Mucosa of gallbladder (tissue), 1 donor: Measurements from ENCODE around the gene S100A8. TPM values are rescaled to one million over a fixed set of nuclear protein-coding genes. Genes with fewer than 3 reads are reported as not detected.
A peak's percentile ranks its signal among the peaks of the same experiment; 100 is the strongest.
"Not testable (repeated sequence)": the region's sequence is repeated elsewhere in the genome, so short reads cannot be mapped to it uniquely, and the experiment has no call there.

Source experiments
- DNase-seq: peaks from one replicate; pipeline ENCODE4 v3.0.0-alpha.2; 2020; ENCODE audit warnings: low spot score
- total RNA-seq: library from RNA; stranded (reverse); gene quantifications from one replicate; pipeline ENCODE4 v1.2.1, GENCODE V29; 2021
- donor health status: DM: no; HTN: no; CAD: no.

S100A8 gene
- total RNA-seq, 1 donor from 2014 or later, result 7.0 TPM

DNA sequence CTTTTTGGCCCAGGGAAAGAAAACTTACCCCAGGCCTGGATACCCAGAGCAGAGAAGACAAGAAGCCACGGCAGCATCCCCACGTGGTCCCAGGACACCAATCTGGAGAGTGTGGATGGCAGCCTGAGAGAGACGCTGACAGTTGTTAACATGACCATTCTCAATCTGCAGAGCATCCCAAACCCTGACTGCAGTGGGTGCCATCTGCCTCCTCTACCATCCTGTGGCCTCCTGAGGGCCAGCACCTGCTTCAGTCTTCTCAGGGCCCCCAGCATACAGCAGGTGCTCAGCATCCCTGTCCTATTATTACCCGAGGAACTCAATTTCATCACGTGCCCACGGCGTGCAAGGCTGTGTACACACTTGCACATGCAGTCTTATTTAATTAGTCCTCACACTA lies 43.0 kb downstream of the S100A8 start:
- DNase-seq, result peak; percentile 7

DNA sequence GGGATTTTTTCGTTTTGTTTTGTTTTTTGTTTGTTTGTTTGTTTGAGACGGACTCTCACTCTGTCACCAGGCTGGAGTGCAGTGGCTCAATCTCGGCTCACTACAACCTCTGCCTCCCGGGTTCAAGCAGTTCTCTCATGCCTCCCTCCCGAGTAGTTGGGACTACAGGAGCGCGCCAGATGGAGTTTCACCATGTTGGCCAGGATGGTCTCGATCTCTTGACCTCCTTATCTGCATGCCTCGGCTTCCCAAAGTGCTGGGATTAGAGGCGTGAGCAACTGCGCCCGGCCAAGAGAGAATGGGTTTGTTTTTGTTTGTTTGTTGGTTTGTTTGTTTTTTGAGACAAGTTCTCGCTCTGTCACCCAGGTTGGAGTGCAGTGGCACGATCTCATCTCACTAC lies 43.8 kb downstream of the S100A8 start:
- DNase-seq, result not testable (repeated sequence)

DNA sequence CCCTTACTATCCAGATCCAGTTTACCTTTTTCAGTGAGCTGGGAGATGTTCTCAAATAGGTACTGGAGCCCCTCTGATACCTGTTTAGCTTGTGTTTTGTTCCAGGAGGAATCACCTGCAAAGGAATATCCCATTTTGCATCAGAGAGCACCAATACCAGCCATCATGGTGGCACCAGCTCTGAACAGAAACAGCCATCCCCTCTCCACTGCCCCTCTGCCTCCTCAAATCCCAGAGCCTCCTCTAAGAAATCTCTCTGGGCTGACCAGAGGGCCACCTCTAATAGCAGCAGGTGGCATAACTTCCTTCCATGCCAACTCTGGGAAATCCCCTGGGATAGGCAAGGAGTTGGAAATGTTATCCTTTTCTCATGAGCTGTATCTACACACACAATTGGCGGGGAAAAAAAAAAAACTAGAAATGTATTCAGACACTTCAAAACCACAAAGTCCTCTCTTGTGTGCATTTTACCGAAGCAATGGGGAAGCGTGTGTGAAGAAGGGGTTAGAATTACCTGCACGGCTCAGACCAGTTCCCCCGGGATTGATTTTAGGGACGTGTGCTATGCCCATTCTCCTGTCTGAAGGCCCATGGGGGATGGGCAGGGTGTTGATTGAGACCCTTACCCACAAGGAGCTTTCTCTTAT lies 44.7 kb downstream of the S100A8 start:
- DNase-seq, result no peak

DNA sequence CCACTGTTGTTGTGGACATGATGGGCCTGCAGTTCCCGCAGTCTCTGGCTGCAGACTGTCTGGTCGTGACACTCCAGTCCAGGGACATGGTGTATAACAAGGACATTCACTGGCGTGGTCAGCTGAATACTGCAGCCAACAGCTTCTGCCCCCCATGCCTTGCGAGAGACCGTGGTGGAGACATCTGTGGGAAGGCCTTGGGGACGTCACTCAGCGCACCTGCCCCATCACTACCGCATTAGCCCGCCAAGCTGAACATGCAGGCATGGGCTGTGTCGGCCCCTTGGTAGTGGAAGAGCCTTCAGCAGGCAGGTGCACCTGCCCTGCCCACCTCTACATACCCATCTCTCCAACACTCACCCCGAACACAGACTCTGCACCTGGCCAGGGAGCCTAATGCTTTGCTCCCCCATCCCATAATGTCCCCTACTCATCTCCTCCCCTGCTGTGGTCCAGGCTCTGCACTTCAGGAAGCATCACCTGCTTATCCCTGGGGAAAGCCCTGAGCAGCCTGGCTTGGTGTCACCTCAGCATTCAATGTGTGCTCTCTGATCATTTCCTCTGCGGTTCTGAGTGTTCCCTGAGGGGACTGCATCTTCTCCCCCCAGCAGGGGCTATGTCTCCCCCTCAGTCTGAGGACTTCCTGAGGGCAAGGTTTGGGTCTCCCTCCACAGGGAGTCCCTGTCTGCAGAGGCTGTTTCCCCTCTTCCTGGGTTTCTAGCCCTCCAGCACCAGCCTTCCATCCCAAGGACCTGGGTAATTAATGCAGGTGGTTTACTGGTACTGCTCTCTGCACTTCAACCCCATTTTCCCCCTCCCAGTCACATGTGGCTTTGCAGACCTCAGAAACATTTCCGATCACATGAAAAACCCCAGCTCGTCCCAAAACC lies 45.4 kb downstream of the S100A8 start:
- DNase-seq, result peak; percentile 6

- DNase-seq, result peak; percentile 8
These were observed 46.2 kb downstream of the S100A8 start for GRCh38 chr1:153344718-153345025.

DNA sequence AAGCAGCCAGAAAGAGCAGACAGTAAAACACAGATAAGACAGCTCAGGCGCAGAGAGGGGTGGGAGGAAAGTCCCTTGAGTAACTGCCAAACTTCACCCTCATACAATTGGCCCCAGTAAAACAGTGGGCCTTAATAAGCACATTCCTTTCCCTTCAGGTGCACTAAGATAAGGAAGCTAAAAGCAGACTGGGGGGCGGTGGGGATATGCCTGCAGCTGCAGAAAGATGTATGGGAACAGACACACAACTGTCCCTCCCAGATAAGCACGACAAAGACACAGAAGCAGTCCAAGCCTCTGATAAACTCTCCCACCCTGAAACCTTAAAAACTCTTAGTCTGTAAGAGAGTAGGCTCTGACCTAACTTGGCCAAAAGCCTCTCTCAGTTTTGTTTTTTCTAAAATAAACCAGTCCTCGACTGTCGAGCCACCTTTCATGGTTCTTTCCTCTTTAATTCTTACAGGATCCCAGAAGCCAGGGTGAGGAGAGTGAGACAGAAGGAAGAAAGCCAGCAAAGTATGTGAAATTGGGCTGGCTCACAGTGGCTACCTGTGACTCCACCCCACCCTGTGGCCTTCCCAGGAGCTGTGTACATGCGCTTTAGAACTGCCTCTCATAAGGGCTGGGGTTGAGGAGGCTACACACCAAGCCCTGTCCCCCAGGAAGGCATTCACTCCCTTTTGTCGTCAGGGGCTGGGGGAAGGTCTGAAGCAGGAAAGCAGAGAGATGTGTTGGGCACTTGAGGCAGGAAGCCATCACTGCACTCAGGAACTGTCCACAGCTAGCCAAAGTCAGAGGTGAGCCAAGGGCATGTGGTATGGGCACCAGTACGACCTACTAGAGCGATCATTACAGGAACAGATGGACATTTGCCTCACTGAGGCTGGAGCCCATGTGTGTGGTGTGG lies 46.8 kb downstream of the S100A8 start:
- no peak for DNase-seq

DNA sequence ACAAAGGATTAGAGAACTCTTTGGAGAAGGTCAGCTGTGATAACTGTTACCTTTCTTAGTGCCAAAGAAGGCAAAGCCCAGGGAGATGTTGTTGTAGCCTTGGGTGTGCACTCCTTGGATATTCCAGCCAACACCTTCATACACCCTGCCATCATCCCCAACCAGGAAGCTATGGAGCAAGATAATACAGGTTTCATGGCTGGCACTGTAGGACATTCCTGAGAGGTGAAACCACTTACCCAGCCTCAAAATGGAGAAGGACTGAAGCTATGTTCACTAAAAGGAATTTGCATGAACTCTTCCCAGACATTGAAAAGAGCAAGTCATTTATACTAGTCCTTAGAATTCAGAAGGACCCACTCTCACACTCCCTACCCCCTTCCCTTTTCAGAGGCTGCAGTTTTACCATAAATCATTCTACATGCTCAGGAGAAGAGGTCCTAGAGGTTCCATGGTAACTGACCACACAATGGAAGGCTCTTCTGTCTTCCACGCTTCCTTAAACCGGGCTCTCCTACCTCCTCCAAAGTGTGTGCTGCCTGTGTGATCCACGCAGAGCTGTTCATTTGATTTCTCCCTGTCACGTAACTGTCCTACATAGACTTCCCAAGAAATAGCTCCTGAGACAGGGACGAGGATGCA lies 47.7 kb downstream of the S100A8 start:
- peak; percentile 2 for DNase-seq

- no peak for DNase-seq
These were observed 48.7 kb downstream of the S100A8 start for GRCh38 chr1:153342178-153342577.

GRCh38 chr1:153341431-153341934 lies 49.4 kb downstream of the S100A8 start:
- DNase-seq, result no peak

- no peak for DNase-seq
These were observed 50.5 kb downstream of the S100A8 start for GRCh38 chr1:153340356-153340755.

Other genes starting within 250 kb of the S100A8 start
- gene SPRR2G, start 240.2 kb downstream of the S100A8 start, total RNA-seq, result not detected
- gene LELP1, start 187.6 kb downstream of the S100A8 start, total RNA-seq, result not detected
- not detected for gene PRR9, start 173.5 kb downstream of the S100A8 start, total RNA-seq
- not detected for gene LORICRIN, start 131.4 kb downstream of the S100A8 start, total RNA-seq
- not detected for gene PGLYRP3, start 78.1 kb downstream of the S100A8 start, total RNA-seq
- not detected for gene PGLYRP4, start 42.2 kb downstream of the S100A8 start, total RNA-seq
- 19.1 TPM for gene S100A9, start 33.2 kb downstream of the S100A8 start, total RNA-seq
- 0.75 TPM for gene S100A12, start 15.5 kb downstream of the S100A8 start, total RNA-seq
- not detected for gene S100A7A, start 25.4 kb upstream of the S100A8 start, total RNA-seq
- gene S100A7, start 69.6 kb upstream of the S100A8 start, total RNA-seq, result not detected
- 824 TPM for gene S100A6, start 144.9 kb upstream of the S100A8 start, total RNA-seq
- gene S100A5, start 149.9 kb upstream of the S100A8 start, total RNA-seq, result not detected
- gene S100A4, start 154.7 kb upstream of the S100A8 start, total RNA-seq, result 66.8 TPM
- not detected for gene S100A3, start 158.2 kb upstream of the S100A8 start, total RNA-seq
- gene S100A2, start 174.8 kb upstream of the S100A8 start, total RNA-seq, result 1.4 TPM
- 86.7 TPM for gene S100A16, start 222.1 kb upstream of the S100A8 start, total RNA-seq
- gene S100A14, start 225.3 kb upstream of the S100A8 start, total RNA-seq, result 56.9 TPM
- gene S100A13, start 236.4 kb upstream of the S100A8 start, total RNA-seq, result 64.7 TPM
- gene S100A1, start 237.4 kb upstream of the S100A8 start, total RNA-seq, result 3.3 TPM
- gene CHTOP, start 243.0 kb upstream of the S100A8 start, total RNA-seq, result 69.4 TPM